ENCODE data around the gene ESRRB.

DNA sequence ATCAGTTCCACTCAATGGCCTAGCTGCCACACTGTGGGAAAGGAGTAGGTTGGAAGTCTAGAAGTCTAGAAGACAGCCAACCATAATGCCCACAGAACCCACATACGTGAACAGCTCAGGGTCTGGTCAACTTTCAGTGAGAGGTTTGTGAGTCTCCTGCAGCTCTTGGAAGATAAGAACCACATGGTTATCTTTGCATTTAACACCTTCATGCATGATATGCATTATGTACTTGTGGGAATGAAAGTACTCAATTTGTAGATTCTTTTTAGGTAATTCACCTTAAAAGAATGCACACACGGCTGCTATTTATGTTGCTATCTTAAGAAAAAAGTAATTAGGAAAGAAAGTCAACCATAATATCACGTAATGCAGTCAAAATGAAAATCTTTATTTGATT is 126.7 kb downstream of the ESRRB start:
- TF ChIP-seq EGR1 (IDR thresholded peaks at IDR 0.05) (no peak), TEAD4 (IDR thresholded peaks at IDR 0.05) (no peak), YY1 (IDR thresholded peaks at IDR 0.05; ENCODE audit: low read depth) (no peak), TAF1 (IDR thresholded peaks at IDR 0.05; ENCODE audit: low read depth) (no peak), FOXM1 (IDR thresholded peaks at IDR 0.05; ENCODE audit: borderline replicate concordance, low read depth) (no peak)
- TF ChIP-seq, protein P1, sequence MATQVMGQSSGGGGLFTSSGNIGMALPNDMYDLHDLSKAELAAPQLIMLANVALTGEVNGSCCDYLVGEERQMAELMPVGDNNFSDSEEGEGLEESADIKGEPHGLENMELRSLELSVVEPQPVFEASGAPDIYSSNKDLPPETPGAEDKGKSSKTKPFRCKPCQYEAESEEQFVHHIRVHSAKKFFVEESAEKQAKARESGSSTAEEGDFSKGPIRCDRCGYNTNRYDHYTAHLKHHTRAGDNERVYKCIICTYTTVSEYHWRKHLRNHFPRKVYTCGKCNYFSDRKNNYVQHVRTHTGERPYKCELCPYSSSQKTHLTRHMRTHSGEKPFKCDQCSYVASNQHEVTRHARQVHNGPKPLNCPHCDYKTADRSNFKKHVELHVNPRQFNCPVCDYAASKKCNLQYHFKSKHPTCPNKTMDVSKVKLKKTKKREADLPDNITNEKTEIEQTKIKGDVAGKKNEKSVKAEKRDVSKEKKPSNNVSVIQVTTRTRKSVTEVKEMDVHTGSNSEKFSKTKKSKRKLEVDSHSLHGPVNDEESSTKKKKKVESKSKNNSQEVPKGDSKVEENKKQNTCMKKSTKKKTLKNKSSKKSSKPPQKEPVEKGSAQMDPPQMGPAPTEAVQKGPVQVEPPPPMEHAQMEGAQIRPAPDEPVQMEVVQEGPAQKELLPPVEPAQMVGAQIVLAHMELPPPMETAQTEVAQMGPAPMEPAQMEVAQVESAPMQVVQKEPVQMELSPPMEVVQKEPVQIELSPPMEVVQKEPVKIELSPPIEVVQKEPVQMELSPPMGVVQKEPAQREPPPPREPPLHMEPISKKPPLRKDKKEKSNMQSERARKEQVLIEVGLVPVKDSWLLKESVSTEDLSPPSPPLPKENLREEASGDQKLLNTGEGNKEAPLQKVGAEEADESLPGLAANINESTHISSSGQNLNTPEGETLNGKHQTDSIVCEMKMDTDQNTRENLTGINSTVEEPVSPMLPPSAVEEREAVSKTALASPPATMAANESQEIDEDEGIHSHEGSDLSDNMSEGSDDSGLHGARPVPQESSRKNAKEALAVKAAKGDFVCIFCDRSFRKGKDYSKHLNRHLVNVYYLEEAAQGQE (IDR thresholded peaks at IDR 0.05; ENCODE audit: low read depth), result no peak
